ENCODE data around the gene OR5K4. TPM values are rescaled to one million over a fixed set of nuclear protein-coding genes. Genes with fewer than 3 reads are reported as not detected.

Gene OR5K4
- total RNA-seq (2021) = not detected in 2 replicates
- Bru-seq, nascent RNA = not detected
- BruChase-seq, experiment 1, labeled RNA remaining after a 2-hour chase = not detected
- BruChase-seq, experiment 2, labeled RNA remaining after a 6-hour chase = not detected
- long read RNA-seq = 0 reads

- Histone ChIP-seq H3K27ac (no peak within 1 kb of the TSS), H3K27me3 (ENCODE audit: insufficient read depth, low read depth) (no peaks in the 10 kb centered on the region), H3K9me3 (ENCODE audit: insufficient read depth, low read depth) (no peaks in the 10 kb centered on the region), H3F3A (ENCODE audit: insufficient read depth, low read depth) (no peaks in the 10 kb centered on the region), H3K36me3 (ENCODE audit: low read depth) (no peaks in the 10 kb centered on the region), H2AFZ (no peak within 1 kb of the TSS), H3K9me2 (ENCODE audit: insufficient read depth) (no peaks in the 10 kb centered on the region; the same call in 1 of the 2 replicates), H4K20me1 (ENCODE audit: insufficient read depth) (no peaks in the 10 kb centered on the region), H3K4me3 (no peak within 1 kb of the TSS), H3K4me2 (no peak within 1 kb of the TSS), H3K4me1 (replicated peaks; ENCODE audit: insufficient read depth) (no peaks in the 10 kb centered on the region), H3K79me2 (ENCODE audit: low read depth) (no peaks in the 10 kb centered on the region)
- ChIA-PET POLR2A (ENCODE audit: unreplicated experiment) (interaction anchor here (0.5 kb wide), 1 partner anchor 547 kb away, joined by 7 read pairs; no protein-coding TSS in a partner anchor), CTCF (no interaction called here)
- TF ChIP-seq, protein P1, sequence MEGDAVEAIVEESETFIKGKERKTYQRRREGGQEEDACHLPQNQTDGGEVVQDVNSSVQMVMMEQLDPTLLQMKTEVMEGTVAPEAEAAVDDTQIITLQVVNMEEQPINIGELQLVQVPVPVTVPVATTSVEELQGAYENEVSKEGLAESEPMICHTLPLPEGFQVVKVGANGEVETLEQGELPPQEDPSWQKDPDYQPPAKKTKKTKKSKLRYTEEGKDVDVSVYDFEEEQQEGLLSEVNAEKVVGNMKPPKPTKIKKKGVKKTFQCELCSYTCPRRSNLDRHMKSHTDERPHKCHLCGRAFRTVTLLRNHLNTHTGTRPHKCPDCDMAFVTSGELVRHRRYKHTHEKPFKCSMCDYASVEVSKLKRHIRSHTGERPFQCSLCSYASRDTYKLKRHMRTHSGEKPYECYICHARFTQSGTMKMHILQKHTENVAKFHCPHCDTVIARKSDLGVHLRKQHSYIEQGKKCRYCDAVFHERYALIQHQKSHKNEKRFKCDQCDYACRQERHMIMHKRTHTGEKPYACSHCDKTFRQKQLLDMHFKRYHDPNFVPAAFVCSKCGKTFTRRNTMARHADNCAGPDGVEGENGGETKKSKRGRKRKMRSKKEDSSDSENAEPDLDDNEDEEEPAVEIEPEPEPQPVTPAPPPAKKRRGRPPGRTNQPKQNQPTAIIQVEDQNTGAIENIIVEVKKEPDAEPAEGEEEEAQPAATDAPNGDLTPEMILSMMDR (conservative IDR thresholded peaks at IDR 0.05) = no peak
- TF ChIP-seq EZH2 (IDR thresholded peaks at IDR 0.05; ENCODE audit: low read depth) = no peak
- no TSS peak for BruUV-seq (replicated peaks)
- intact Hi-C loops (cut with micrococcal nuclease; ENCODE audit: unreplicated experiment) = no loop called here
- DNase-seq = no peak
These were observed at the start of gene OR5K4 for GRCh38 chr3:98353554-98353953. OR5K4 (plus strand) TSS chr3:98353854; CDS start chr3:98353854, 0 bp downstream.

DNA sequence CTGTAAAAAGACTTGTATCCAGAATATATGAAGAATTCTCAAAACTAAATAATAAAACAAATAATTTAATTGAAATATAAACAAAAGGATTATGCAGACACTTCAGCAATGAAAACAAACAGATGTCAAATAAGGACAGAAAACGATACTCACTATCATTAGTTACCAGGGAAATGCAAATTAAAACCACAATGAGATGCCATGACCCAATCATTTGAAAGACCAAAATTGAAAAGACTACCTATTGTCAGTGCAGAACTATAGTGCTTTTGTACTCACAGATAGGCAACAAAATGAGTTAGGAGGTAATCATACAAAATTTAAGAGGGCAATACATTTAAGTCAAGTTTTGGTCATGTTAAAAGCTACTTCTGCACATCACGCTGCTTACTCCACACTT, 31.6 kb upstream of the OR5K4 start:
- BruUV-seq (replicated peaks) = no TSS peak
- no peak overlapping the region for H3K4me3 ChIP-seq

GRCh38 chr3:98322686-98323085, 31.0 kb upstream of the OR5K4 start:
- H3K4me1 ChIP-seq (replicated peaks; ENCODE audit: insufficient read depth) = no peaks in the 10 kb centered on the region
- H3K36me3 ChIP-seq (ENCODE audit: low read depth) = no peaks in the 10 kb centered on the region
- no TSS peak for BruUV-seq (replicated peaks)
- H3K4me3 ChIP-seq = no peak overlapping the region
- TF ChIP-seq, protein P1 (conservative IDR thresholded peaks at IDR 0.05) = no peak
- TF ChIP-seq EZH2 (IDR thresholded peaks at IDR 0.05; ENCODE audit: low read depth) = no peak
- no peaks in the 10 kb centered on the region for H4K20me1 ChIP-seq (ENCODE audit: insufficient read depth)
- H3K9me2 ChIP-seq (ENCODE audit: insufficient read depth) = no peaks in the 10 kb centered on the region
- intact Hi-C loops (cut with micrococcal nuclease; ENCODE audit: unreplicated experiment) = loop anchor here (10.0 kb wide), 1 partner anchor 528 kb away; no protein-coding TSS in a partner anchor
- no peak overlapping the region for H3K27ac ChIP-seq
- H3K27me3 ChIP-seq (ENCODE audit: insufficient read depth, low read depth) = no peaks in the 10 kb centered on the region
- no peaks in the 10 kb centered on the region for H3F3A ChIP-seq (ENCODE audit: insufficient read depth, low read depth)
- H3K4me2 ChIP-seq = no peak overlapping the region
- H3K79me2 ChIP-seq (ENCODE audit: low read depth) = no peaks in the 10 kb centered on the region
- no peak overlapping the region for H2AFZ ChIP-seq
- H3K9me3 ChIP-seq (ENCODE audit: insufficient read depth, low read depth) = no peaks in the 10 kb centered on the region
- ChIA-PET POLR2A (ENCODE audit: unreplicated experiment) (no interaction called here), CTCF (no interaction called here)
- DNase-seq = no peak

More for the DNA sequence above, 31.6 kb upstream of the OR5K4 start:
- Histone ChIP-seq H3K9me3 (ENCODE audit: insufficient read depth, low read depth) (no peaks in the 10 kb centered on the region), H3K27me3 (ENCODE audit: insufficient read depth, low read depth) (no peaks in the 10 kb centered on the region), H3K9me2 (ENCODE audit: insufficient read depth) (0 out of 2 replicates have a peak, but pooled peaks cover 4% of the 10 kb centered on the region), H3F3A (ENCODE audit: insufficient read depth, low read depth) (no peaks in the 10 kb centered on the region), H3K27ac (no peak overlapping the region), H3K4me1 (replicated peaks; ENCODE audit: insufficient read depth) (no peaks in the 10 kb centered on the region), H3K36me3 (ENCODE audit: low read depth) (no peaks in the 10 kb centered on the region), H2AFZ (no peak overlapping the region), H4K20me1 (ENCODE audit: insufficient read depth) (no peaks in the 10 kb centered on the region), H3K79me2 (ENCODE audit: low read depth) (no peaks in the 10 kb centered on the region), H3K4me2 (no peak overlapping the region)
- TF ChIP-seq, protein P1 (conservative IDR thresholded peaks at IDR 0.05) = no peak
- TF ChIP-seq EZH2 (IDR thresholded peaks at IDR 0.05; ENCODE audit: low read depth) = no peak
- intact Hi-C loops (cut with micrococcal nuclease; ENCODE audit: unreplicated experiment) = loop anchor here (10.0 kb wide), 1 partner anchor 527 kb away; no protein-coding TSS in a partner anchor
- CTCF ChIA-PET = no interaction called here
- no peak for DNase-seq
- POLR2A ChIA-PET (ENCODE audit: unreplicated experiment) = no interaction called here
